ENCODE results near the gene SHLD2.
A peak's percentile ranks its signal among the peaks of the same experiment; 100 is the strongest.
"Not testable (repeated sequence)": the region's sequence is repeated elsewhere in the genome, so short reads cannot be mapped to it uniquely, and the experiment has no call there.

Gene SHLD2

DNA sequence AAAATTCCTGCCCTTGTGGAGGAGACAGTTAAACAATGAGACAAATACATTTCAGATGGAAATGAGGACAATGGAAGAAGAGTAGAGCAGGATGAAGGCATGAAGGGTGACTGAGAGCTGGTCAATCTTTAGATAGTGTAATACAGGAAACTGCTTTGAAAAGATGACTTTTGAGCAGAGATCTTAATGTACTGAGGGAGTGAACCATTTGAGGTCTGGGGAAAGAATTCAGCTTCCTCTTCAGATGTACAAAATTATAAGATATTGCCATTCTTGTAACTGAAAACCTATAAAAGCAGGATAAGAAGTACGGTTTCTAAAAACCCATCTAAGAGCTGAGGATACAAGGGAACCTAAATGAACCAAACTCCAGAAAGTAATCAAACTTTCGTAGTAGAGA is 38.9 kb downstream of the SHLD2 start:
- not testable (repeated sequence) for H3K4me3 ChIP-seq (ENCODE audit: low read depth, low read length); H4K12ac ChIP-seq (ENCODE audit: low read depth, low read length); H3K27ac ChIP-seq (ENCODE audit: low read depth, low read length); H3K79me1 ChIP-seq (ENCODE audit: low read length); H2BK12ac ChIP-seq (ENCODE audit: low read length); H3K4ac ChIP-seq (ENCODE audit: low read depth, low read length); H3K4me1 ChIP-seq (ENCODE audit: control insufficient read depth in 1 of 2, insufficient read depth in 2 of 2, low read length in 2 of 2); H2BK120ac ChIP-seq (ENCODE audit: insufficient read depth, low read length, poor library complexity); H4K8ac ChIP-seq (ENCODE audit: low read depth, low read length); DNase-seq; H3K27me3 ChIP-seq (ENCODE audit: insufficient read depth, low read length); H3K18ac ChIP-seq (ENCODE audit: low read length); H3K9me3 ChIP-seq (ENCODE audit: insufficient read depth, low read depth, low read length); H3K4me2 ChIP-seq (ENCODE audit: low read length); H4K91ac ChIP-seq (ENCODE audit: low read depth, low read length); H3K36me3 ChIP-seq (ENCODE audit: control insufficient read depth in 1 of 2, insufficient read depth in 2 of 2, low read length in 2 of 2); H3K23ac ChIP-seq (ENCODE audit: low read length); H3K9ac ChIP-seq (ENCODE audit: low read length); H2AFZ ChIP-seq (ENCODE audit: insufficient read depth, low read length, poor library complexity); H2AK5ac ChIP-seq (ENCODE audit: low read length); H3K79me2 ChIP-seq (ENCODE audit: control insufficient read depth, insufficient read depth, low read length, poor library complexity); H2BK5ac ChIP-seq (ENCODE audit: low read depth, low read length, poor library complexity); H3K14ac ChIP-seq (ENCODE audit: low read length)
- WGBS (ENCODE audit: extremely low coverage, insufficient coverage, insufficient read length) = no CpG with 5 or more reads among the region's 2 CpGs

DNA sequence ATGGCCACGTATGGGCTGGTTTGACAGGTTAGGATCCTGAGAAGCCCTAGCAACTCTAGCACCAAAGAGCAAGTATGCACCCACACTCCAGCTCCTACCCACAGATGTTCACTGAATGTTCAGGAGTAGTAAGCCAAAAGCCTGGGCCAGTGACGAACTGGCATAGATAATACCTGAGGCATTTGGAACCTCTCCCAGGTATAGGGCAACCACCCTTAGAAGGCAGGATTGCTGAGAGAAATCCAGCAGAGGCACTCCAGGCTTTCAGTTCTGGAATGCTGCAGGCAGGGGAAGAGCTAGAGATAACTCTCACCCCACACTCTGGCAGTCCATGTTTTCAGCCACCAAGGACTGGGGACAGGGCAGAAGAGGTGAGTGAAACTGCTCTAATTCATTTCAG is 39.4 kb downstream of the SHLD2 start:
- DNase-seq = peak; percentile 87 to 90
- H3K36me3 ChIP-seq (ENCODE audit: control insufficient read depth in 1 of 2, insufficient read depth in 2 of 2, low read length in 2 of 2) = not testable (repeated sequence)

DNA sequence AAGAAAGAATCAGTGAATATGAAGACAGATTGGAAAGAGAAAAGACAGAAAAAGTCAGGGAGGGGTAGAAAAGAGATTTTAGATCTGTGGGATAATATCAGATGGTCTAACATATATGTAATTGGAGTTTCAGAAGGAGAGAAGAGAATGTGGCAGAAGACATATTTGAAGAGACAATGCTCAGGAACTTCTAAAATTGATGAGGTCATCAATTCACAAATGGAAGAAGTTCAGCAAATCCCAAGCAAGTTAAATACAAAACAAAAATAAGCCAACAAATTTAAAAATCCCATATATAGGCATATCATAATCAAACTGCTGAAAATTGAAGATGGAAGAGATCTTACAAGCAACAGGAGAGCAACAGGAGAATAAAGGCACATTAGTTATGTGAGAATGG is 42.5 kb downstream of the SHLD2 start:
- H3K23ac ChIP-seq (ENCODE audit: low read length); H3K27ac ChIP-seq (ENCODE audit: low read depth, low read length); H3K4me1 ChIP-seq (ENCODE audit: control insufficient read depth in 1 of 2, insufficient read depth in 2 of 2, low read length in 2 of 2); H3K9ac ChIP-seq (ENCODE audit: low read length); DNase-seq; H3K9me3 ChIP-seq (ENCODE audit: insufficient read depth, low read depth, low read length); H4K8ac ChIP-seq (ENCODE audit: low read depth, low read length); H2BK120ac ChIP-seq (ENCODE audit: insufficient read depth, low read length, poor library complexity); H3K79me1 ChIP-seq (ENCODE audit: low read length); H3K4me3 ChIP-seq (ENCODE audit: low read depth, low read length); H2BK5ac ChIP-seq (ENCODE audit: low read depth, low read length, poor library complexity); H2BK12ac ChIP-seq (ENCODE audit: low read length); H3K4me2 ChIP-seq (ENCODE audit: low read length); H3K27me3 ChIP-seq (ENCODE audit: insufficient read depth, low read length); H4K91ac ChIP-seq (ENCODE audit: low read depth, low read length); H2AK5ac ChIP-seq (ENCODE audit: low read length); H3K79me2 ChIP-seq (ENCODE audit: control insufficient read depth, insufficient read depth, low read length, poor library complexity); H3K18ac ChIP-seq (ENCODE audit: low read length); H3K36me3 ChIP-seq (ENCODE audit: control insufficient read depth in 1 of 2, insufficient read depth in 2 of 2, low read length in 2 of 2); H3K4ac ChIP-seq (ENCODE audit: low read depth, low read length); H4K12ac ChIP-seq (ENCODE audit: low read depth, low read length); H2AFZ ChIP-seq (ENCODE audit: insufficient read depth, low read length, poor library complexity); H3K14ac ChIP-seq (ENCODE audit: low read length): not testable (repeated sequence)

More for the DNA sequence above, 39.4 kb downstream of the SHLD2 start:
- not testable (repeated sequence) for H3K4me1 ChIP-seq (ENCODE audit: control insufficient read depth in 1 of 2, insufficient read depth in 2 of 2, low read length in 2 of 2); H4K12ac ChIP-seq (ENCODE audit: low read depth, low read length); H4K91ac ChIP-seq (ENCODE audit: low read depth, low read length); H2BK120ac ChIP-seq (ENCODE audit: insufficient read depth, low read length, poor library complexity); H2AK5ac ChIP-seq (ENCODE audit: low read length); H4K8ac ChIP-seq (ENCODE audit: low read depth, low read length); H3K4ac ChIP-seq (ENCODE audit: low read depth, low read length); H3K14ac ChIP-seq (ENCODE audit: low read length); H3K27me3 ChIP-seq (ENCODE audit: insufficient read depth, low read length); H3K79me1 ChIP-seq (ENCODE audit: low read length); H2AFZ ChIP-seq (ENCODE audit: insufficient read depth, low read length, poor library complexity); H3K79me2 ChIP-seq (ENCODE audit: control insufficient read depth, insufficient read depth, low read length, poor library complexity); H3K4me2 ChIP-seq (ENCODE audit: low read length); H3K4me3 ChIP-seq (ENCODE audit: low read depth, low read length); H3K9me3 ChIP-seq (ENCODE audit: insufficient read depth, low read depth, low read length); H3K9ac ChIP-seq (ENCODE audit: low read length); H3K27ac ChIP-seq (ENCODE audit: low read depth, low read length); H2BK12ac ChIP-seq (ENCODE audit: low read length); H3K23ac ChIP-seq (ENCODE audit: low read length); H3K18ac ChIP-seq (ENCODE audit: low read length); H2BK5ac ChIP-seq (ENCODE audit: low read depth, low read length, poor library complexity)
- no CpG with 5 or more reads among the region's 2 CpGs for WGBS (ENCODE audit: extremely low coverage, insufficient coverage, insufficient read length)

DNA sequence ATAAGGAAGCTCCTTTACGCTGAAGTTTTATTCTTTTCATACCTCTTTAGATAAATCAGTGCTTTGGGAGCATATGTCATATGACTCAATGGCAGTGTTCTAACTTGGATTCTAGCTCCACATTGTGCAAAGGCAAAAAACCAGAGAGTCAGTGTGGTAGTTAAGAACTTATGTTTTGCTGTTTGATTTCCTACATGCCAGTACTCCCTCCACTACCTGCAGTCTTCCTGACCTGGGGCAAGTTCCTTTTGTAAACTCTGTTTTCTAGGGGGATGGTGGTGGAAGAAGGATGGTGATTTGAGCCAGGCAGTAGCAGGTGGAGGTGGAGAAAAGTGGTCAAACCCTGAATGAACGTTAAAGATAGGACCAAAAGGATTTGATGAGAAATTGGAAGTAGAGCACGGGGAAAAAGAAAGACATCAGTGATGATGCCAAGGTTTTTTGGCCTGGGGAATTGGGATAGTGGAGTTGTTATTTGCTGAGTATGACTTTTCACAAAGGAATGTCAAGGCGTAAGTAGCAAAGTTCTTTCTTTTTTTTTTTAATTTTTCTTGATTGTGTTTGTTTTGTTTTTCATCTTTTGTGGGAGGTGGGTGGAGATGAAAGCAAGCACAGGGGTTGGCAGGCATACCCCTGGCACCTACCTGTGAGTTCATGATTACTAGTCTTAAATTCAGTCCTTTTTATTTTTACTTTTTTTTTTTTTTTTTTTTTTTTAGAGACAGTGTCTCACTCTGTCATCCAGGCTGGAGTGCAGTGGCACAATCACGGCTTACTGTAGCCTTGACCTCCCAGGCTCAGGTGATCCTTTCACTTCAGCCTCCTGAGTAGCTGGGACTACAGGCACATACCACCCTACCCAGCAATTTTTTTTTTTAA is 47.5 kb downstream of the SHLD2 start:
- not testable (repeated sequence) for H3K18ac ChIP-seq (ENCODE audit: low read length); H2AFZ ChIP-seq (ENCODE audit: insufficient read depth, low read length, poor library complexity); H4K8ac ChIP-seq (ENCODE audit: low read depth, low read length); H3K4me3 ChIP-seq (ENCODE audit: low read depth, low read length); H3K79me1 ChIP-seq (ENCODE audit: low read length); H3K9ac ChIP-seq (ENCODE audit: low read length); H3K14ac ChIP-seq (ENCODE audit: low read length); H3K4me2 ChIP-seq (ENCODE audit: low read length); H3K9me3 ChIP-seq (ENCODE audit: insufficient read depth, low read depth, low read length); H3K27ac ChIP-seq (ENCODE audit: low read depth, low read length); H3K79me2 ChIP-seq (ENCODE audit: control insufficient read depth, insufficient read depth, low read length, poor library complexity); H3K4ac ChIP-seq (ENCODE audit: low read depth, low read length); H4K12ac ChIP-seq (ENCODE audit: low read depth, low read length); H3K36me3 ChIP-seq (ENCODE audit: control insufficient read depth in 1 of 2, insufficient read depth in 2 of 2, low read length in 2 of 2); H2BK120ac ChIP-seq (ENCODE audit: insufficient read depth, low read length, poor library complexity); H2BK5ac ChIP-seq (ENCODE audit: low read depth, low read length, poor library complexity); H2BK12ac ChIP-seq (ENCODE audit: low read length); H2AK5ac ChIP-seq (ENCODE audit: low read length); H3K23ac ChIP-seq (ENCODE audit: low read length); H3K4me1 ChIP-seq (ENCODE audit: control insufficient read depth in 1 of 2, insufficient read depth in 2 of 2, low read length in 2 of 2); H3K27me3 ChIP-seq (ENCODE audit: insufficient read depth, low read length); H4K91ac ChIP-seq (ENCODE audit: low read depth, low read length)
- no CpG with 5 or more reads among the region's 5 CpGs for WGBS (ENCODE audit: extremely low coverage, insufficient coverage, insufficient read length)
- peak; percentile 32 to 51 for DNase-seq
